ENCODE data around the gene TTC23L.
"Not testable (repeated sequence)": the region's sequence is repeated elsewhere in the genome, so short reads cannot be mapped to it uniquely, and the experiment has no call there.

Gene TTC23L

GRCh38 chr5:34881246-34881645 is 42.3 kb downstream of the TTC23L start:
- no peak for DNase-seq

- no peak for DNase-seq
Observed at GRCh38 chr5:34886392-34887119, 47.6 kb downstream of the TTC23L start.

- no peak for DNase-seq
Observed at GRCh38 chr5:34889394-34889793, 50.4 kb downstream of the TTC23L start.

- peak; percentile 42 for DNase-seq
Observed at GRCh38 chr5:34891981-34892380, 53.0 kb downstream of the TTC23L start.

- no peak for DNase-seq
Observed at GRCh38 chr5:34892414-34892813, 53.5 kb downstream of the TTC23L start.

GRCh38 chr5:34894716-34895115 is 55.8 kb downstream of the TTC23L start:
- DNase-seq = no peak

- no peak for DNase-seq
Observed at GRCh38 chr5:34895641-34896419, 56.9 kb downstream of the TTC23L start.

- no peak for DNase-seq
Observed at GRCh38 chr5:34897646-34898045, 58.7 kb downstream of the TTC23L start.

GRCh38 chr5:34898258-34898895 is 59.4 kb downstream of the TTC23L start:
- peak; percentile 73 for DNase-seq

GRCh38 chr5:34899066-34899465 is 60.1 kb downstream of the TTC23L start:
- DNase-seq = no peak

GRCh38 chr5:34900652-34901051 is 61.7 kb downstream of the TTC23L start:
- no peak for DNase-seq

GRCh38 chr5:34903260-34903659 is 64.3 kb downstream of the TTC23L start:
- DNase-seq = no peak

- no peak for DNase-seq
Observed at GRCh38 chr5:34905564-34905963, 66.6 kb downstream of the TTC23L start.

GRCh38 chr5:34913072-34913471 is 74.1 kb downstream of the TTC23L start:
- no peak for DNase-seq

- DNase-seq = no peak
Observed at GRCh38 chr5:34914671-34915138, 75.7 kb downstream of the TTC23L start.

- DNase-seq = peak; percentile 96
Observed at GRCh38 chr5:34915139-34915855, 76.3 kb downstream of the TTC23L start, which contains the start of the genes BRIX1 and RAD1. Gene BRIX1, plus strand, starts transcription at chr5:34915711. Its CDS starts 28 bp downstream, at chr5:34915739. Gene RAD1, minus strand, starts transcription at chr5:34915504. Its CDS starts 612 bp downstream, at chr5:34914892.

- no peak for DNase-seq
Observed at GRCh38 chr5:34915856-34916192, 76.9 kb downstream of the TTC23L start.

GRCh38 chr5:34916518-34916917 is 77.6 kb downstream of the TTC23L start:
- no peak for DNase-seq

GRCh38 chr5:34918025-34918424 is 79.1 kb downstream of the TTC23L start:
- no peak for DNase-seq

- DNase-seq = no peak
Observed at GRCh38 chr5:34919077-34919476, 80.1 kb downstream of the TTC23L start.

GRCh38 chr5:34923256-34923655 is 84.3 kb downstream of the TTC23L start:
- not testable (repeated sequence) for DNase-seq

GRCh38 chr5:34923694-34924461 is 84.9 kb downstream of the TTC23L start:
- DNase-seq = peak; percentile 80

Measured in amniotic stem cell (primary cell).